Measurements from ENCODE around the gene CRB3. TPM values are rescaled to one million over a fixed set of nuclear protein-coding genes. Genes with fewer than 3 reads are reported as not detected.

Gene CRB3
- total and polyA plus RNA-seq, 2 of the 13 experiments (the other 11 are each of a cell fraction or from before 2014, with no cell fraction given): 10.6 to 25.6 TPM

- TF ChIP-seq CHCHD3 (CRISPR knock-in tag; IDR thresholded peaks at IDR 0.05) (no peak), THYN1 (CRISPR knock-in tag; IDR thresholded peaks at IDR 0.05; ENCODE audit: borderline replicate concordance, low read depth) (no peak), NR2F6 (IDR thresholded peaks at IDR 0.05) (no peak), NR2F6 (CRISPR knock-in tag; IDR thresholded peaks at IDR 0.05) (no peak), ATF1 (CRISPR knock-in tag; IDR thresholded peaks at IDR 0.05) (peak; percentile 63), FOSL2 (CRISPR knock-in tag; IDR thresholded peaks at IDR 0.05) (no peak), TAF15 (IDR thresholded peaks at IDR 0.05; ENCODE audit: low read depth, low read length, poor library complexity, severe bottlenecking) (no peak), CEBPB (IDR thresholded peaks at IDR 0.05; ENCODE audit: borderline replicate concordance, low read depth, low read length) (no peak), ZHX1 (CRISPR knock-in tag; IDR thresholded peaks at IDR 0.05; ENCODE audit: low read depth) (no peak), REL (CRISPR knock-in tag; conservative IDR thresholded peaks at IDR 0.05) (no peak), ZC3H13 (CRISPR knock-in tag; IDR thresholded peaks at IDR 0.05) (no peak), ZNF670 (CRISPR knock-in tag; IDR thresholded peaks at IDR 0.05; ENCODE audit: borderline replicate concordance) (no peak), ZNF784 (CRISPR knock-in tag; IDR thresholded peaks at IDR 0.05; ENCODE audit: borderline replicate concordance) (no peak), TSC22D2 (CRISPR knock-in tag; IDR thresholded peaks at IDR 0.05; ENCODE audit: borderline replicate concordance) (no peak), ZFAT (CRISPR knock-in tag; conservative IDR thresholded peaks at IDR 0.05) (no peak), ZNF790 (CRISPR knock-in tag; IDR thresholded peaks at IDR 0.05; ENCODE audit: borderline replicate concordance) (no peak), ZNF30 (CRISPR knock-in tag; IDR thresholded peaks at IDR 0.05) (no peak), ZNF547 (CRISPR knock-in tag; IDR thresholded peaks at IDR 0.05) (no peak), ELK4 (CRISPR knock-in tag; IDR thresholded peaks at IDR 0.05; ENCODE audit: borderline replicate concordance) (no peak), KDM5A (IDR thresholded peaks at IDR 0.05; ENCODE audit: borderline replicate concordance, low read length) (no peak), HDAC6 (IDR thresholded peaks at IDR 0.05; ENCODE audit: low read depth, low read length) (no peak), ZNF333 (CRISPR knock-in tag; IDR thresholded peaks at IDR 0.05; ENCODE audit: borderline replicate concordance) (no peak), NCOA2 (CRISPR knock-in tag; IDR thresholded peaks at IDR 0.05) (no peak), MTA3 (CRISPR knock-in tag; IDR thresholded peaks at IDR 0.05) (no peak), MXD4 (CRISPR knock-in tag; IDR thresholded peaks at IDR 0.05) (no peak)
Observed at GRCh38 chr19:6476155-6476895, 12.3 kb downstream of the CRB3 start (continued).

Measured in HepG2 (cell line).